Stimulated activated CD4-positive, alpha-beta T cell treated with anti-CD3 and anti-CD28 coated beads, Interleukin-1b, Interleukin-23, amount 100 ng/mL, for 24 hours (primary cell): ENCODE measurements around the gene SYK.

ENCODE experiments used
- DNase-seq, 4 experiments: peaks; one replicate each; pipeline ENCODE4 v3.0.0-alpha.2; 2020; ENCODE audit warnings: low read depth in 4 of 4, low spot score in 1 of 4

Gene SYK

DNA sequence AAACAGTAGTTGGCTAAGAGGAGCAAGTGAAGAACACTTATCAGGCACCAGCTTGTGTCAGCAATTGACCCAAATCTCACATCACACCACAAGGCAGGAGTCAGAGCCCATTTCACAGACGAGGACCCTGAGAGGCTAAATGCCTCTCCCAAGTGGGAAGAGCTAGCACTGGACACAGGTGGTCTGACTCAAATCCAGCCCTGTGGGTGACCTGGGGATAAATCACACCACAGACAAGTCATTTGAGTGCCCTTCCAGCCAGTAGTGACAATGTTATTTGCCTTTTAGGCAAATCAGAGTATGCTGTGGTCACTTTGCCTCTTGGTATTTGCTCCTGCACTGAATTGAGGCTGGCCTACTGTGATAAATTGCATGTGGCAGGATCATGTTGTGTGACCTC lies 138.7 kb downstream of the SYK start:
- DNase-seq = no peak

DNA sequence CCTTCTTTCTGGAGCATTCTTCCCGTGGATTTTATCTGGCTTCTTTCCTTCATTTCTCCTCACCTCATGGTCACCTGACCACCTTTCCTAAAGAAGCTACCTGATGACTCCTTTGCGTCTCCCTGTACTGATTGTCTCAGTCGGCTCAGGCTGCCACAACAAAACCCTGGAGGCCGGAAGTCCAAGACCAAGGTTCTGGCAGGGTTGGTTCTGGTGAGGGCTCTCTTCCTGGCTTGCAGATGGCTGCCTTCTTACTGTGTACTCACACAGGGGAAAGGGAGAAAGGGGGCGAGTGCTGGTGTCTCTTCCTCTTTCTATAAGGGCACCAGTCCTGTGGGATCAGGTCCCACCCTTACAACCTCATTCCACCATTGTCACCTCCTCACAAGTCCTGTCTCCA lies 140.0 kb downstream of the SYK start:
- no peak for DNase-seq

DNA sequence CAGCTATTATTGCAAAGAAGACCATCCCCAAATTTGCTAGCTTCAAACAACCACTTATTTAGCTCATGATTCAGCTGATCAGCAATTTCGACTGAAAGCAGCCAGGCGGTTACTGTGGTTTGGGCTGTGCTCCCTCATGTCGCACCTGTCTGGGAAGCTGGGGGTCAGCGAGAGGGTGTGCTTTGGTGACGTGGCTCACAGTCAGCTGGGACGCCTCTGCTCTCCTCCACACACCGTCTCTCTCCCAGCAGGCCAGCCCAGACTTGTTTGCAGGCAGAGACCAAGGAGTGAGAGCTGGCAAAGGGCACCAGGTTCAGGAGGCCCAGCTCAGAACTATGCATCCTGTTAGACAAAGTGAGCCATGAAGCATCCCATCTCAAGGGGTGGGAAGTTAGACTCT lies 140.9 kb downstream of the SYK start:
- DNase-seq = no peak

DNA sequence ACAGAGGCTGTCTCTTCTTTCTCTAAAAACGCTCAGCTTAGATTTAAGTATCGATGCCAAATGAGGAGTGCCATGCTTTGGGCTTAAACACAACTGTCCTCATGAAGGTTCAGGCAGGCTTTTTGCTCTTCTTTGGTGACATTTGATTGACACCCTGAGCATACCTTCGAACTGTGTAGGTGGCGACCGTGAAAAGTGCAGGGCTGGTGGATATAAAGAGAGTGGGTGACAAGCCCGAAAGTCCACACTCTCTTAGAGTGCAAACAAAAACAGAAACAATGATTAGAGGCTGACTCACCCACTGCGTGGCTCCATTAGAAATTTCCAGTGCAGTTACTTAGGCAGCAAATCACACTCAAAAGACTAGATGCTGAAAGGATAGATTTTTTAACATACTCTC lies 141.7 kb downstream of the SYK start:
- DNase-seq = no peak

DNA sequence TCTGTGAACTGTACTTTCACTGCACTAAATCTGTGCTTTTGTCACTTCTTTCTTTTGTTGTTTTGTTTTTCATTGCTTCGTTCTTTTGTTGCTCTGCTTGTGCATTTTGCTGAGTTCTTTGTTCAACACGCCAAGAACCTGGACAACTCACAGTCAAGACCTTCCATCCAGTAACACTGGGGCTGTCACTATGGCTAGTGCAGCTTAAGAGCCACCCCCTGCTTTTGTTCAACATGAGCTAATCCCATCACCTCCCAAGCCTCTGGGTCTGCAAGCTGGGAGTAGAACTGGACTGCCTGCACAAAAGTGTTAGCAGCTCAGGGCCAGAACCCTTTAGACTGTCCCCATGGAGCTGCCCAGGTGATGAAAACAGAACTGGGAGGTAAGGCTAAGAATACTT lies 143.7 kb downstream of the SYK start:
- no peak for DNase-seq

DNA sequence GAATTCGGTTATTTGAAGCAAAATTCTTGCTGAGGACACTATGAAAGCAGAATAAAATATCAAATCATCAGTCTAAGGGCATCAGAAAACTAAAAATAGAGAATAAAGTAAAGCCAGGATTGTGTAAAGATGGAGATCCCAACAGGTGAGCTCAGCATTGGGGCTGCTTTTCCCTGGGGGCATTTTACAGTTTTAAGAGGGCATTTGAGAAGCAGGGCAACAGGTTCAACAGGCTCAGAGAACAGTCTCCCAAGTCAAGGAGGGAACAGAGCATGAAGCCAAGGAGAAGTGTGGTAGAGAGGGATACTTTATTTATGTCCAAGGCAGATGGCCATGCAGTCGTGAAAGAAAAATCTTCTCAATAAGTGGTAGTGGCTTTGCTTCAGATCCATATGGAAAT lies 145.4 kb downstream of the SYK start:
- no peak for DNase-seq
